Measurements from ENCODE around the gene MAP3K15. TPM values are rescaled to one million over a fixed set of nuclear protein-coding genes. Genes with fewer than 3 reads are reported as not detected.

MAP3K15 gene
- polyA plus RNA-seq (2013, experiment 1 of 4) = 1.8 TPM
- 2.0 TPM for polyA plus RNA-seq (2013, experiment 2 of 4)
- polyA plus RNA-seq (2013, experiment 3 of 4) = 1.1 TPM
- polyA plus RNA-seq (2013, experiment 4 of 4) = 1.7 TPM

- Histone ChIP-seq H3K36me3 (ENCODE audit: control insufficient read depth, insufficient read depth, low read length) (no peaks in the 10 kb centered on the region), H3K27ac (ENCODE audit: insufficient read depth, low read depth, low read length, poor library complexity, severe bottlenecking) (no peak within 1 kb of the TSS), H3K4me3 (ENCODE audit: insufficient read depth, low read depth, low read length) (peak within 1 kb of the TSS; percentile 18), H3K27me3 (ENCODE audit: control insufficient read depth, insufficient read depth, low read length, poor library complexity, severe bottlenecking) (peaks cover 24% of the 10 kb centered on the region), H3K9me3 (ENCODE audit: control insufficient read depth, low read length) (no peaks in the 10 kb centered on the region), H3K4me1 (ENCODE audit: control insufficient read depth, insufficient read depth, low read length) (no peaks in the 10 kb centered on the region)
- 1% methylated on average over 85 to 86 of the region's 100 CpGs for WGBS, 2 experiments
These were observed at the start of gene MAP3K15 for GRCh38 chrX:19514791-19515614. Gene MAP3K15 (minus strand): TSS chrX:19515508. CDS start chrX:19515261, 247 bp downstream.

- Histone ChIP-seq H3K4me3 (ENCODE audit: insufficient read depth, low read depth, low read length) (no peak overlapping the region), H3K27ac (ENCODE audit: insufficient read depth, low read depth, low read length, poor library complexity, severe bottlenecking) (no peak overlapping the region), H3K9me3 (ENCODE audit: control insufficient read depth, low read length) (no peaks in the 10 kb centered on the region), H3K36me3 (ENCODE audit: control insufficient read depth, insufficient read depth, low read length) (no peaks in the 10 kb centered on the region), H3K4me1 (ENCODE audit: control insufficient read depth, insufficient read depth, low read length) (no peaks in the 10 kb centered on the region), H3K27me3 (ENCODE audit: control insufficient read depth, insufficient read depth, low read length, poor library complexity, severe bottlenecking) (no peaks in the 10 kb centered on the region)
- WGBS, 2 experiments = 91 to 100% methylated on average over 1 of the region's 1 CpG
These were observed 49.3 kb upstream of the MAP3K15 start for GRCh38 chrX:19564606-19565005.

GRCh38 chrX:19563746-19564145 is 48.4 kb upstream of the MAP3K15 start:
- H3K4me3 ChIP-seq (ENCODE audit: insufficient read depth, low read depth, low read length) = no peak overlapping the region
- H3K36me3 ChIP-seq (ENCODE audit: control insufficient read depth, insufficient read depth, low read length) = no peaks in the 10 kb centered on the region
- 91 to 96% methylated on average over 6 of the region's 6 CpGs for WGBS, 2 experiments
- no peaks in the 10 kb centered on the region for H3K4me1 ChIP-seq (ENCODE audit: control insufficient read depth, insufficient read depth, low read length)
- H3K9me3 ChIP-seq (ENCODE audit: control insufficient read depth, low read length) = no peaks in the 10 kb centered on the region
- no peak overlapping the region for H3K27ac ChIP-seq (ENCODE audit: insufficient read depth, low read depth, low read length, poor library complexity, severe bottlenecking)
- H3K27me3 ChIP-seq (ENCODE audit: control insufficient read depth, insufficient read depth, low read length, poor library complexity, severe bottlenecking) = no peaks in the 10 kb centered on the region

GRCh38 chrX:19563327-19563726 is 48.0 kb upstream of the MAP3K15 start:
- H3K4me3 ChIP-seq (ENCODE audit: insufficient read depth, low read depth, low read length) = no peak overlapping the region
- H3K27ac ChIP-seq (ENCODE audit: insufficient read depth, low read depth, low read length, poor library complexity, severe bottlenecking) = no peak overlapping the region
- no peaks in the 10 kb centered on the region for H3K27me3 ChIP-seq (ENCODE audit: control insufficient read depth, insufficient read depth, low read length, poor library complexity, severe bottlenecking)
- 92 to 97% methylated on average over 10 of the region's 10 CpGs for WGBS, 2 experiments
- no peaks in the 10 kb centered on the region for H3K36me3 ChIP-seq (ENCODE audit: control insufficient read depth, insufficient read depth, low read length)
- H3K4me1 ChIP-seq (ENCODE audit: control insufficient read depth, insufficient read depth, low read length) = no peaks in the 10 kb centered on the region
- H3K9me3 ChIP-seq (ENCODE audit: control insufficient read depth, low read length) = no peaks in the 10 kb centered on the region

GRCh38 chrX:19560611-19561010 is 45.3 kb upstream of the MAP3K15 start:
- Histone ChIP-seq H3K4me1 (ENCODE audit: control insufficient read depth, insufficient read depth, low read length) (no peaks in the 10 kb centered on the region), H3K4me3 (ENCODE audit: insufficient read depth, low read depth, low read length) (no peak overlapping the region), H3K27me3 (ENCODE audit: control insufficient read depth, insufficient read depth, low read length, poor library complexity, severe bottlenecking) (no peaks in the 10 kb centered on the region), H3K36me3 (ENCODE audit: control insufficient read depth, insufficient read depth, low read length) (no peaks in the 10 kb centered on the region), H3K27ac (ENCODE audit: insufficient read depth, low read depth, low read length, poor library complexity, severe bottlenecking) (no peak overlapping the region), H3K9me3 (ENCODE audit: control insufficient read depth, low read length) (no peaks in the 10 kb centered on the region)
- WGBS, 2 experiments = 89 to 90% methylated on average over 1 of the region's 1 CpG

GRCh38 chrX:19557822-19558221 is 42.5 kb upstream of the MAP3K15 start:
- no peaks in the 10 kb centered on the region for H3K4me1 ChIP-seq (ENCODE audit: control insufficient read depth, insufficient read depth, low read length)
- H3K4me3 ChIP-seq (ENCODE audit: insufficient read depth, low read depth, low read length) = no peak overlapping the region
- H3K27ac ChIP-seq (ENCODE audit: insufficient read depth, low read depth, low read length, poor library complexity, severe bottlenecking) = no peak overlapping the region
- 91 to 94% methylated on average over 2 of the region's 2 CpGs for WGBS, 2 experiments
- no peaks in the 10 kb centered on the region for H3K9me3 ChIP-seq (ENCODE audit: control insufficient read depth, low read length)
- H3K36me3 ChIP-seq (ENCODE audit: control insufficient read depth, insufficient read depth, low read length) = no peaks in the 10 kb centered on the region
- no peaks in the 10 kb centered on the region for H3K27me3 ChIP-seq (ENCODE audit: control insufficient read depth, insufficient read depth, low read length, poor library complexity, severe bottlenecking)

GRCh38 chrX:19556202-19556601 is 40.9 kb upstream of the MAP3K15 start:
- H3K4me1 ChIP-seq (ENCODE audit: control insufficient read depth, insufficient read depth, low read length) = no peaks in the 10 kb centered on the region
- 94 to 97% methylated on average over 4 of the region's 4 CpGs for WGBS, 2 experiments
- H3K27ac ChIP-seq (ENCODE audit: insufficient read depth, low read depth, low read length, poor library complexity, severe bottlenecking) = no peak overlapping the region
- H3K4me3 ChIP-seq (ENCODE audit: insufficient read depth, low read depth, low read length) = no peak overlapping the region
- no peaks in the 10 kb centered on the region for H3K9me3 ChIP-seq (ENCODE audit: control insufficient read depth, low read length)
- no peaks in the 10 kb centered on the region for H3K27me3 ChIP-seq (ENCODE audit: control insufficient read depth, insufficient read depth, low read length, poor library complexity, severe bottlenecking)
- H3K36me3 ChIP-seq (ENCODE audit: control insufficient read depth, insufficient read depth, low read length) = no peaks in the 10 kb centered on the region

GRCh38 chrX:19555683-19556082 is 40.4 kb upstream of the MAP3K15 start:
- H3K9me3 ChIP-seq (ENCODE audit: control insufficient read depth, low read length) = no peaks in the 10 kb centered on the region
- H3K4me1 ChIP-seq (ENCODE audit: control insufficient read depth, insufficient read depth, low read length) = no peaks in the 10 kb centered on the region
- H3K4me3 ChIP-seq (ENCODE audit: insufficient read depth, low read depth, low read length) = no peak overlapping the region
- H3K36me3 ChIP-seq (ENCODE audit: control insufficient read depth, insufficient read depth, low read length) = no peaks in the 10 kb centered on the region
- 89 to 92% methylated on average over 5 of the region's 5 CpGs for WGBS, 2 experiments
- H3K27ac ChIP-seq (ENCODE audit: insufficient read depth, low read depth, low read length, poor library complexity, severe bottlenecking) = no peak overlapping the region
- H3K27me3 ChIP-seq (ENCODE audit: control insufficient read depth, insufficient read depth, low read length, poor library complexity, severe bottlenecking) = no peaks in the 10 kb centered on the region

GRCh38 chrX:19555236-19555635 is 39.9 kb upstream of the MAP3K15 start:
- 93 to 95% methylated on average over 5 of the region's 5 CpGs for WGBS, 2 experiments
- no peaks in the 10 kb centered on the region for H3K9me3 ChIP-seq (ENCODE audit: control insufficient read depth, low read length)
- no peak overlapping the region for H3K4me3 ChIP-seq (ENCODE audit: insufficient read depth, low read depth, low read length)
- no peaks in the 10 kb centered on the region for H3K36me3 ChIP-seq (ENCODE audit: control insufficient read depth, insufficient read depth, low read length)
- H3K27me3 ChIP-seq (ENCODE audit: control insufficient read depth, insufficient read depth, low read length, poor library complexity, severe bottlenecking) = no peaks in the 10 kb centered on the region
- H3K4me1 ChIP-seq (ENCODE audit: control insufficient read depth, insufficient read depth, low read length) = no peaks in the 10 kb centered on the region
- no peak overlapping the region for H3K27ac ChIP-seq (ENCODE audit: insufficient read depth, low read depth, low read length, poor library complexity, severe bottlenecking)

GRCh38 chrX:19554786-19555185 is 39.5 kb upstream of the MAP3K15 start:
- Histone ChIP-seq H3K4me3 (ENCODE audit: insufficient read depth, low read depth, low read length) (no peak overlapping the region), H3K36me3 (ENCODE audit: control insufficient read depth, insufficient read depth, low read length) (no peaks in the 10 kb centered on the region), H3K9me3 (ENCODE audit: control insufficient read depth, low read length) (no peaks in the 10 kb centered on the region), H3K27me3 (ENCODE audit: control insufficient read depth, insufficient read depth, low read length, poor library complexity, severe bottlenecking) (no peaks in the 10 kb centered on the region), H3K27ac (ENCODE audit: insufficient read depth, low read depth, low read length, poor library complexity, severe bottlenecking) (no peak overlapping the region), H3K4me1 (ENCODE audit: control insufficient read depth, insufficient read depth, low read length) (no peaks in the 10 kb centered on the region)
- WGBS, 2 experiments = 96 to 98% methylated on average over 3 of the region's 3 CpGs
